Measurements from ENCODE around the gene RIMS1.

- TF ChIP-seq, protein P1, sequence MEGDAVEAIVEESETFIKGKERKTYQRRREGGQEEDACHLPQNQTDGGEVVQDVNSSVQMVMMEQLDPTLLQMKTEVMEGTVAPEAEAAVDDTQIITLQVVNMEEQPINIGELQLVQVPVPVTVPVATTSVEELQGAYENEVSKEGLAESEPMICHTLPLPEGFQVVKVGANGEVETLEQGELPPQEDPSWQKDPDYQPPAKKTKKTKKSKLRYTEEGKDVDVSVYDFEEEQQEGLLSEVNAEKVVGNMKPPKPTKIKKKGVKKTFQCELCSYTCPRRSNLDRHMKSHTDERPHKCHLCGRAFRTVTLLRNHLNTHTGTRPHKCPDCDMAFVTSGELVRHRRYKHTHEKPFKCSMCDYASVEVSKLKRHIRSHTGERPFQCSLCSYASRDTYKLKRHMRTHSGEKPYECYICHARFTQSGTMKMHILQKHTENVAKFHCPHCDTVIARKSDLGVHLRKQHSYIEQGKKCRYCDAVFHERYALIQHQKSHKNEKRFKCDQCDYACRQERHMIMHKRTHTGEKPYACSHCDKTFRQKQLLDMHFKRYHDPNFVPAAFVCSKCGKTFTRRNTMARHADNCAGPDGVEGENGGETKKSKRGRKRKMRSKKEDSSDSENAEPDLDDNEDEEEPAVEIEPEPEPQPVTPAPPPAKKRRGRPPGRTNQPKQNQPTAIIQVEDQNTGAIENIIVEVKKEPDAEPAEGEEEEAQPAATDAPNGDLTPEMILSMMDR (IDR thresholded peaks at IDR 0.05): no peak
- no peak for TF ChIP-seq MAX (CRISPR knock-in tag; IDR thresholded peaks at IDR 0.05)
- no peak for TF ChIP-seq ZNF671 (CRISPR knock-in tag; IDR thresholded peaks at IDR 0.05)
- no peak for TF ChIP-seq ZSCAN18 (CRISPR knock-in tag; IDR thresholded peaks at IDR 0.05)
- no peak for TF ChIP-seq CREB1 (CRISPR knock-in tag; IDR thresholded peaks at IDR 0.05)
- TF ChIP-seq NFYB (CRISPR knock-in tag; conservative IDR thresholded peaks at IDR 0.05; ENCODE audit: low read depth): no peak
- no peak for TF ChIP-seq ZNF317 (CRISPR knock-in tag; IDR thresholded peaks at IDR 0.05; ENCODE audit: borderline replicate concordance, low read depth)
- TF ChIP-seq ZNF232 (CRISPR knock-in tag; IDR thresholded peaks at IDR 0.05): no peak
- TF ChIP-seq GABPB1 (CRISPR knock-in tag; IDR thresholded peaks at IDR 0.05): no peak
- no peak for TF ChIP-seq FOXK1 (CRISPR knock-in tag; IDR thresholded peaks at IDR 0.05)
- no peak for TF ChIP-seq ETV6 (CRISPR knock-in tag; IDR thresholded peaks at IDR 0.05)
Observed at GRCh38 chr6:72290620-72291019, 404.3 kb downstream of the RIMS1 start.

All from WTC11 (cell line).